ENCODE data around the gene C2orf15. TPM values are rescaled to one million over a fixed set of nuclear protein-coding genes. Genes with fewer than 3 reads are reported as not detected.
"Not testable (repeated sequence)": the region's sequence is repeated elsewhere in the genome, so short reads cannot be mapped to it uniquely, and the experiment has no call there.

The C2orf15 gene
- total RNA-seq, 1 donor from 2014 or later, result 3.7 TPM

- DNase-seq (ENCODE audit: low read depth), result no peak
- no peak for TF ChIP-seq CTCF (conservative IDR thresholded peaks at IDR 0.05; ENCODE audit: low read depth, low read length)
- no peak overlapping the region for H3K4me3 ChIP-seq (ENCODE audit: low read depth, low read length)
Measured at GRCh38 chr2:99183025-99183424, 41.5 kb downstream of the C2orf15 start.

- TF ChIP-seq CTCF (conservative IDR thresholded peaks at IDR 0.05; ENCODE audit: low read depth, low read length), result no peak
- DNase-seq (ENCODE audit: low read depth), result no peak
- H3K4me3 ChIP-seq (ENCODE audit: low read depth, low read length), result no peak overlapping the region
Measured at GRCh38 chr2:99184811-99185210, 43.3 kb downstream of the C2orf15 start.

- DNase-seq (ENCODE audit: low read depth), result no peak
- no peak overlapping the region for H3K4me3 ChIP-seq (ENCODE audit: low read depth, low read length)
- no peak for TF ChIP-seq CTCF (conservative IDR thresholded peaks at IDR 0.05; ENCODE audit: low read depth, low read length)
Measured at GRCh38 chr2:99187011-99187410, 45.5 kb downstream of the C2orf15 start.

GRCh38 chr2:99188357-99188756 is 46.9 kb downstream of the C2orf15 start:
- no peak for DNase-seq (ENCODE audit: low read depth)
- no peak overlapping the region for H3K4me3 ChIP-seq (ENCODE audit: low read depth, low read length)
- TF ChIP-seq CTCF (conservative IDR thresholded peaks at IDR 0.05; ENCODE audit: low read depth, low read length), result no peak

- TF ChIP-seq CTCF (conservative IDR thresholded peaks at IDR 0.05; ENCODE audit: low read depth, low read length), result peak; percentile 24
- H3K4me3 ChIP-seq (ENCODE audit: low read depth, low read length), result no peak overlapping the region
- DNase-seq (ENCODE audit: low read depth), result no peak
Measured at GRCh38 chr2:99190548-99190947, 49.0 kb downstream of the C2orf15 start.

- not testable (repeated sequence) for DNase-seq (ENCODE audit: low read depth); H3K4me3 ChIP-seq (ENCODE audit: low read depth, low read length)
Measured at GRCh38 chr2:99192364-99192763, 50.9 kb downstream of the C2orf15 start.

- no peak for DNase-seq (ENCODE audit: low read depth)
- H3K4me3 ChIP-seq (ENCODE audit: low read depth, low read length), result no peak overlapping the region
- no peak for TF ChIP-seq CTCF (conservative IDR thresholded peaks at IDR 0.05; ENCODE audit: low read depth, low read length)
Measured at GRCh38 chr2:99198103-99198841, 56.8 kb downstream of the C2orf15 start.

All from epithelial cell of proximal tubule (primary cell).